ENCODE results near the gene HLA-DRB1.
"Not testable (repeated sequence)": the region's sequence is repeated elsewhere in the genome, so short reads cannot be mapped to it uniquely, and the experiment has no call there.

The HLA-DRB1 gene

GRCh38 chr6:32554116-32554965, 35.3 kb downstream of the HLA-DRB1 start:
- DNase-seq: no peak

- DNase-seq: no peak
Observed at GRCh38 chr6:32553037-32553742, 36.5 kb downstream of the HLA-DRB1 start.

GRCh38 chr6:32551410-32551809, 38.2 kb downstream of the HLA-DRB1 start:
- no peak for DNase-seq

- no peak for DNase-seq
Observed at GRCh38 chr6:32539839-32540238, 49.8 kb downstream of the HLA-DRB1 start.

GRCh38 chr6:32530431-32530793, 59.2 kb downstream of the HLA-DRB1 start:
- DNase-seq: not testable (repeated sequence)

- peak; percentile 58 for DNase-seq
Observed at GRCh38 chr6:32529697-32530430, 59.8 kb downstream of the HLA-DRB1 start, which contains the start of gene HLA-DRB5. HLA-DRB5 (minus strand) TSS chr6:32530287; CDS start chr6:32530224, 63 bp downstream.
